SK-MEL-5 (cell line): ENCODE data around the gene LRP1. TPM values are rescaled to one million over a fixed set of nuclear protein-coding genes. Genes with fewer than 3 reads are reported as not detected.

Experiments
- DNase-seq: peaks from one replicate; pipeline ENCODE4 v3.0.0-alpha.2; 2016; ENCODE audit warnings: low read depth, low spot score
- in situ Hi-C: cut with HindIII; loops from 2 replicates; pipeline ENCODE4 v1.10.0; 2016; ENCODE audit warnings: low sequenced_read_pairs, high pct_unique_total_duplicates, low pct_unique_long_range_greater_than_20kb
- total RNA-seq: library from RNA; depleted of rRNA; stranded (reverse); fragments of >200 nt; shearing (Covaris generic); gene quantifications from 2 replicates; pipeline ENCODE4 v1.2.3, GENCODE V29; 2014

LRP1 gene
- total RNA-seq, 1 experiment from 2014 or later: 4.2 TPM

- in situ Hi-C loops: no loop called here
- DNase-seq: no peak
These were observed 35.8 kb upstream of the LRP1 start for GRCh38 chr12:57092529-57092862.

GRCh38 chr12:57092876-57093414 is 35.3 kb upstream of the LRP1 start:
- in situ Hi-C loops: no loop called here
- DNase-seq: no peak

GRCh38 chr12:57093415-57094207 is 34.7 kb upstream of the LRP1 start:
- in situ Hi-C loops: no loop called here
- DNase-seq: peak; percentile 62

GRCh38 chr12:57094208-57095160 is 33.8 kb upstream of the LRP1 start:
- in situ Hi-C loops: no loop called here
- no peak for DNase-seq

GRCh38 chr12:57095440-57095839 is 32.8 kb upstream of the LRP1 start:
- in situ Hi-C loops: no loop called here

GRCh38 chr12:57096099-57096572 is 32.1 kb upstream of the LRP1 start:
- DNase-seq: peak; percentile 41
- in situ Hi-C loops: no loop called here

More at GRCh38 chr12:57095440-57095839, 32.8 kb upstream of the LRP1 start:
- no peak for DNase-seq

GRCh38 chr12:57096748-57097553 is 31.3 kb upstream of the LRP1 start:
- in situ Hi-C loops: no loop called here
- no peak for DNase-seq

GRCh38 chr12:57097554-57097835 is 30.8 kb upstream of the LRP1 start:
- in situ Hi-C loops: no loop called here

GRCh38 chr12:57098546-57098945 is 29.7 kb upstream of the LRP1 start:
- in situ Hi-C loops: no loop called here
- no peak for DNase-seq

More at GRCh38 chr12:57097554-57097835, 30.8 kb upstream of the LRP1 start:
- DNase-seq: no peak

GRCh38 chr12:57099047-57099714 is 29.1 kb upstream of the LRP1 start:
- no peak for DNase-seq
- in situ Hi-C loops: no loop called here

GRCh38 chr12:57099766-57100165 is 28.5 kb upstream of the LRP1 start:
- no peak for DNase-seq
- in situ Hi-C loops: no loop called here

- no peak for DNase-seq
- in situ Hi-C loops: no loop called here
These were observed 26.2 kb upstream of the LRP1 start for GRCh38 chr12:57101892-57102695.

GRCh38 chr12:57103856-57104255 is 24.4 kb upstream of the LRP1 start:
- in situ Hi-C loops: no loop called here
- no peak for DNase-seq

GRCh38 chr12:57104292-57104910 is 23.9 kb upstream of the LRP1 start:
- DNase-seq: no peak
- in situ Hi-C loops: no loop called here

GRCh38 chr12:57105011-57105753 is 23.1 kb upstream of the LRP1 start:
- no peak for DNase-seq
- in situ Hi-C loops: no loop called here
